ENCODE data around the gene AUP1. TPM values are rescaled to one million over a fixed set of nuclear protein-coding genes. Genes with fewer than 3 reads are reported as not detected.
A peak's percentile ranks its signal among the peaks of the same experiment; 100 is the strongest.

Gene AUP1
- total and polyA plus RNA-seq, 9 of the 15 experiments (the other 6 are each of a cell fraction or from before 2014, with no cell fraction given), result 70.7 to 245 (median 165) TPM

DNA sequence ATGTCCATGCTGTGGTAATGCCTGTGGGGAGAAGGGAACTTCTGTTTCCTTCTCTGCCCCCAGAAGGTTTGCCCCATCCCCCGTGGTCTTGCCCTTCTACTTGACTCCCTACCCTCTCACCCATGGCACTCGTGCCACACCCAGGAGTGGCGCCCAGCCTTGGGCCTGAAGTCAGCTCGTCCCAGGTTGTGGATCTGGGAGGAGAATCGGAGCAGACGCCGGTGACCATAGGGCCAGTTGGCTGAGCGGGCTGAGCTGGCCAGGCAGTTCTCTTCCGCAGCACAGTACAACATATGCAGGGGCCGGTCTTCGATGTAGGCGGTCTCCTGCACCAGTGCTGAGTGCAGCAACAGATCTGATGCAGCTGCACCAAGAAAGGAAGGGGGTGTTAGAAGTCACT is 4.9 kb upstream of the AUP1 start:
- FAIRE-seq, result no peak
- 77% methylated on average over 12 of the region's 12 CpGs for WGBS (ENCODE audit: insufficient coverage, low coverage, missing lambda C conversion rate)
- TF ChIP-seq RBFOX2 (IDR thresholded peaks at IDR 0.05; ENCODE audit: low read depth, low read length) (peak; percentile 26; the same call in 1 of the 2 replicates), POLR2G (IDR thresholded peaks at IDR 0.05; ENCODE audit: low read depth, low read length) (peak; percentile 61), KDM5B (IDR thresholded peaks at IDR 0.05; ENCODE audit: insufficient replicate concordance, low read depth, low read length) (peak; percentile 38), SAFB (IDR thresholded peaks at IDR 0.05; ENCODE audit: borderline replicate concordance, low read depth, low read length) (no peak), CREM (IDR thresholded peaks at IDR 0.05; ENCODE audit: low read depth) (no peak), BRCA1 (IDR thresholded peaks at IDR 0.05) (no peak), BRCA1 (CRISPR knock-in tag; IDR thresholded peaks at IDR 0.05) (no peak), ZNF408 (CRISPR knock-in tag; IDR thresholded peaks at IDR 0.05; ENCODE audit: low read depth) (no peak), CXXC5 (CRISPR knock-in tag; IDR thresholded peaks at IDR 0.05) (no peak), ZFX (CRISPR knock-in tag; IDR thresholded peaks at IDR 0.05) (no peak), TARDBP (IDR thresholded peaks at IDR 0.05) (no peak), MCM7 (IDR thresholded peaks at IDR 0.05) (no peak), NCOA2 (IDR thresholded peaks at IDR 0.05; ENCODE audit: partially characterized antibody in 2 of 2) (no peak), HNRNPLL (IDR thresholded peaks at IDR 0.05; ENCODE audit: low read depth, low read length, poor library complexity, severe bottlenecking) (no peak), OTX1 (CRISPR knock-in tag; IDR thresholded peaks at IDR 0.05) (no peak), ZSCAN29 (IDR thresholded peaks at IDR 0.05) (no peak), HNRNPK (IDR thresholded peaks at IDR 0.05; ENCODE audit: low read depth, low read length, poor library complexity, severe bottlenecking) (no peak), POLR2AphosphoS2 (IDR thresholded peaks at IDR 0.05; ENCODE audit: low read length) (no peak)
- TF ChIP-seq, protein P1, sequence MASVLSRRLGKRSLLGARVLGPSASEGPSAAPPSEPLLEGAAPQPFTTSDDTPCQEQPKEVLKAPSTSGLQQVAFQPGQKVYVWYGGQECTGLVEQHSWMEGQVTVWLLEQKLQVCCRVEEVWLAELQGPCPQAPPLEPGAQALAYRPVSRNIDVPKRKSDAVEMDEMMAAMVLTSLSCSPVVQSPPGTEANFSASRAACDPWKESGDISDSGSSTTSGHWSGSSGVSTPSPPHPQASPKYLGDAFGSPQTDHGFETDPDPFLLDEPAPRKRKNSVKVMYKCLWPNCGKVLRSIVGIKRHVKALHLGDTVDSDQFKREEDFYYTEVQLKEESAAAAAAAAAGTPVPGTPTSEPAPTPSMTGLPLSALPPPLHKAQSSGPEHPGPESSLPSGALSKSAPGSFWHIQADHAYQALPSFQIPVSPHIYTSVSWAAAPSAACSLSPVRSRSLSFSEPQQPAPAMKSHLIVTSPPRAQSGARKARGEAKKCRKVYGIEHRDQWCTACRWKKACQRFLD (CRISPR knock-in tag; IDR thresholded peaks at IDR 0.05), result no peak
- TF ChIP-seq, protein P2, sequence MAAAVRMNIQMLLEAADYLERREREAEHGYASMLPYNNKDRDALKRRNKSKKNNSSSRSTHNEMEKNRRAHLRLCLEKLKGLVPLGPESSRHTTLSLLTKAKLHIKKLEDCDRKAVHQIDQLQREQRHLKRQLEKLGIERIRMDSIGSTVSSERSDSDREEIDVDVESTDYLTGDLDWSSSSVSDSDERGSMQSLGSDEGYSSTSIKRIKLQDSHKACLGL (CRISPR knock-in tag; IDR thresholded peaks at IDR 0.05; ENCODE audit: borderline replicate concordance, poor library complexity, severe bottlenecking), result no peak
- TF ChIP-seq, protein P3, sequence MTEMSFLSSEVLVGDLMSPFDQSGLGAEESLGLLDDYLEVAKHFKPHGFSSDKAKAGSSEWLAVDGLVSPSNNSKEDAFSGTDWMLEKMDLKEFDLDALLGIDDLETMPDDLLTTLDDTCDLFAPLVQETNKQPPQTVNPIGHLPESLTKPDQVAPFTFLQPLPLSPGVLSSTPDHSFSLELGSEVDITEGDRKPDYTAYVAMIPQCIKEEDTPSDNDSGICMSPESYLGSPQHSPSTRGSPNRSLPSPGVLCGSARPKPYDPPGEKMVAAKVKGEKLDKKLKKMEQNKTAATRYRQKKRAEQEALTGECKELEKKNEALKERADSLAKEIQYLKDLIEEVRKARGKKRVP (CRISPR knock-in tag; IDR thresholded peaks at IDR 0.05), result no peak

More for the DNA sequence above, 4.9 kb upstream of the AUP1 start:
- BruUV-seq (replicated peaks), result no TSS peak
- in situ Hi-C loops (cut with MboI) (no loop called here), intact Hi-C loops (cut with micrococcal nuclease) (loop anchor here (5.0 kb wide), 2 partner anchors 53 to 282 kb away; no protein-coding TSS in a partner anchor)
- peaks cover 3% of the 10 kb centered on the region for H3K9me1 ChIP-seq (ENCODE audit: control insufficient read depth, insufficient read depth, low read length)
- peaks cover 19 to 32% of the 10 kb centered on the region in 2 experiments; a peak in 4 of 5 replicates for H3K4me1 ChIP-seq (replicated peaks in 1 of 2; ENCODE audit: control insufficient read depth in 2 of 2, insufficient read depth in 2 of 2, low read length in 2 of 2)
- H3K4me2 ChIP-seq (ENCODE audit: insufficient read depth, low read length), result no peak overlapping the region
- ATAC-seq (no peak), DNase-seq (ENCODE audit: extremely low read depth in 1 of 4, low spot score in 3 of 4) (no peak)
- no peak overlapping the region for H2AFZ ChIP-seq (ENCODE audit: low read depth, low read length)
- CTCF ChIA-PET (ENCODE audit: low intra/inter-chr PET ratio), result no interaction called here
- H3K9ac ChIP-seq (ENCODE audit: insufficient read depth in 1 of 2, low read depth in 2 of 2, low read length in 2 of 2), result peak overlapping the region in 1 of 2 experiments; percentile 28; a peak in 1 of 4 replicates
- H3K9me3 ChIP-seq (replicated peaks; ENCODE audit: control insufficient read depth, insufficient read depth, low read depth, low read length), result no peaks in the 10 kb centered on the region
- H3K79me2 ChIP-seq (ENCODE audit: control insufficient read depth, insufficient read depth, low read length), result peaks cover 25% of the 10 kb centered on the region
- POLR2A ChIA-PET, result interaction anchor here (3.7 kb wide), 1 partner anchor 12 kb away, joined by 17 read pairs; no protein-coding TSS in a partner anchor
- no peak overlapping the region for H3K4me3 ChIP-seq
- H3K36me3 ChIP-seq (ENCODE audit: control insufficient read depth, insufficient read depth, low read length), result peaks cover 31% of the 10 kb centered on the region
- no peaks in the 10 kb centered on the region for H4K20me1 ChIP-seq (replicated peaks; ENCODE audit: control insufficient read depth, insufficient read depth, low read length)
- H3K27ac ChIP-seq (ENCODE audit: extremely low read depth, low read depth, low read length), result no peak overlapping the region
- no peaks in the 10 kb centered on the region for H3K27me3 ChIP-seq (ENCODE audit: control insufficient read depth in 2 of 2, insufficient read depth in 2 of 2, low read length in 2 of 2)

All from K562 (cell line).